ENCODE measurements around the gene TMPRSS11D.

DNA sequence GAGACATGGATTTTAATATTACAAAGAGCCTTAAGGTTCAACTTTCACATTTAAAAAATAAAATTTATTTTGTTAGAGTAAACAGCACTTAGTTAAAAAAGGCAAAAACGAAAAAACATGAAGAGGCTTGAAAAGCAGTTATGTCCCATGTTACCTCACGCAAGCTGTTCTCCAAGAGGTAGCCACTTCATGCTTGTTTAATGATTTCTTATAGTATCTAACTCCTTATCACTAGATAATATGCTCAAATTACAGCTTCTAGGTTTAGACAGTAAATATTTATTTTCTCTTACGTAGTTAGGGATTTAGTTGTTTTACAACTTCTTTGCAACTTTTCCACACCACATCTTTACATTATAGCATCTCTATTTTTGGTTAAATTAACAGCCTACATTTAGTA is 27.8 kb upstream of the TMPRSS11D start:
- TF ChIP-seq, protein P1, sequence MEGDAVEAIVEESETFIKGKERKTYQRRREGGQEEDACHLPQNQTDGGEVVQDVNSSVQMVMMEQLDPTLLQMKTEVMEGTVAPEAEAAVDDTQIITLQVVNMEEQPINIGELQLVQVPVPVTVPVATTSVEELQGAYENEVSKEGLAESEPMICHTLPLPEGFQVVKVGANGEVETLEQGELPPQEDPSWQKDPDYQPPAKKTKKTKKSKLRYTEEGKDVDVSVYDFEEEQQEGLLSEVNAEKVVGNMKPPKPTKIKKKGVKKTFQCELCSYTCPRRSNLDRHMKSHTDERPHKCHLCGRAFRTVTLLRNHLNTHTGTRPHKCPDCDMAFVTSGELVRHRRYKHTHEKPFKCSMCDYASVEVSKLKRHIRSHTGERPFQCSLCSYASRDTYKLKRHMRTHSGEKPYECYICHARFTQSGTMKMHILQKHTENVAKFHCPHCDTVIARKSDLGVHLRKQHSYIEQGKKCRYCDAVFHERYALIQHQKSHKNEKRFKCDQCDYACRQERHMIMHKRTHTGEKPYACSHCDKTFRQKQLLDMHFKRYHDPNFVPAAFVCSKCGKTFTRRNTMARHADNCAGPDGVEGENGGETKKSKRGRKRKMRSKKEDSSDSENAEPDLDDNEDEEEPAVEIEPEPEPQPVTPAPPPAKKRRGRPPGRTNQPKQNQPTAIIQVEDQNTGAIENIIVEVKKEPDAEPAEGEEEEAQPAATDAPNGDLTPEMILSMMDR (conservative IDR thresholded peaks at IDR 0.05; ENCODE audit: low read depth, low read length) = no peak
- TF ChIP-seq EZH2 (IDR thresholded peaks at IDR 0.05; ENCODE audit: borderline replicate concordance, low read depth, low read length, poor library complexity, severe bottlenecking) = no peak

Measured in A673 (cell line).